ENCODE data around the gene PITRM1. TPM values are rescaled to one million over a fixed set of nuclear protein-coding genes. Genes with fewer than 3 reads are reported as not detected.

The PITRM1 gene
- total RNA-seq, 1 experiment from 2014 or later: 83.5 TPM

DNA sequence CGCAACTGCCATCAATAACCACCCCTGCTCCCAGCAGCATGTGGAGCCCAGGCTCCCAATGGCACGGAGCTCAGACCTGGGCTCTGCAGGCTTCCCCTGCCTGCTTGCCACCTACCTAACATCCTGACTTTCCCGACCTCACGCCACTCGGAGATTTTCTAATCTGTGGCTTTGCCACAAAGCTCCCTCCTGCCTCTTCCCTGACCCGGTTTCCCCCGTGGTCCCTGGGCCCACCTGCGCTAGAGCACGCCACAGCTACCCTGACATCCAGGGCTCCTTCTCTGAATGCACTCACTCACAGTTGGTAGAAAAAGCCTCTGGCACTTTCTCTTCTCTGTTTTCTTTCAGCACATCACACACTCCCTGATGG, 20.0 kb downstream of the PITRM1 start:
- intact Hi-C loops (cut with micrococcal nuclease; ENCODE audit: unreplicated experiment): no loop called here
- Histone ChIP-seq H3K27ac (ENCODE audit: low read depth, low read length, poor library complexity, severe bottlenecking) (no peak overlapping the region), H3K9me3 (ENCODE audit: low read depth, low read length, poor library complexity, severe bottlenecking) (no peaks in the 10 kb centered on the region), H3K27me3 (replicated peaks; ENCODE audit: insufficient read depth, low read depth, low read length, poor library complexity) (no peaks in the 10 kb centered on the region), H3K36me3 (ENCODE audit: insufficient read depth, low read length, poor library complexity, severe bottlenecking) (peaks cover 82% of the 10 kb centered on the region), H3K4me3 (ENCODE audit: low read depth, low read length, poor library complexity, severe bottlenecking) (no peak overlapping the region), H3K4me1 (ENCODE audit: insufficient read depth, low read length, poor library complexity, severe bottlenecking) (no peaks in the 10 kb centered on the region)
- TF ChIP-seq EZH2 (IDR thresholded peaks at IDR 0.05; ENCODE audit: borderline replicate concordance, low read depth, low read length, poor library complexity, severe bottlenecking): no peak
- TF ChIP-seq, protein P1, sequence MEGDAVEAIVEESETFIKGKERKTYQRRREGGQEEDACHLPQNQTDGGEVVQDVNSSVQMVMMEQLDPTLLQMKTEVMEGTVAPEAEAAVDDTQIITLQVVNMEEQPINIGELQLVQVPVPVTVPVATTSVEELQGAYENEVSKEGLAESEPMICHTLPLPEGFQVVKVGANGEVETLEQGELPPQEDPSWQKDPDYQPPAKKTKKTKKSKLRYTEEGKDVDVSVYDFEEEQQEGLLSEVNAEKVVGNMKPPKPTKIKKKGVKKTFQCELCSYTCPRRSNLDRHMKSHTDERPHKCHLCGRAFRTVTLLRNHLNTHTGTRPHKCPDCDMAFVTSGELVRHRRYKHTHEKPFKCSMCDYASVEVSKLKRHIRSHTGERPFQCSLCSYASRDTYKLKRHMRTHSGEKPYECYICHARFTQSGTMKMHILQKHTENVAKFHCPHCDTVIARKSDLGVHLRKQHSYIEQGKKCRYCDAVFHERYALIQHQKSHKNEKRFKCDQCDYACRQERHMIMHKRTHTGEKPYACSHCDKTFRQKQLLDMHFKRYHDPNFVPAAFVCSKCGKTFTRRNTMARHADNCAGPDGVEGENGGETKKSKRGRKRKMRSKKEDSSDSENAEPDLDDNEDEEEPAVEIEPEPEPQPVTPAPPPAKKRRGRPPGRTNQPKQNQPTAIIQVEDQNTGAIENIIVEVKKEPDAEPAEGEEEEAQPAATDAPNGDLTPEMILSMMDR (conservative IDR thresholded peaks at IDR 0.05; ENCODE audit: low read depth, low read length): no peak
- ChIA-PET POLR2A (ENCODE audit: low non-redundant PET) (no interaction called here), CTCF (interaction anchor here (0.6 kb wide), 1 partner anchor 20 kb away, joined by 7 read pairs; the partner anchor contains the start of gene PITRM1)
- no TSS peak for BruUV-seq (replicated peaks)
- no peak for DNase-seq (ENCODE audit: low spot score)

GRCh38 chr10:3151889-3152565, 20.6 kb downstream of the PITRM1 start:
- H3K4me1 ChIP-seq (ENCODE audit: insufficient read depth, low read length, poor library complexity, severe bottlenecking): no peaks in the 10 kb centered on the region
- POLR2A ChIA-PET (ENCODE audit: low non-redundant PET): no interaction called here
- no peak for DNase-seq (ENCODE audit: low spot score)
- peaks cover 82% of the 10 kb centered on the region for H3K36me3 ChIP-seq (ENCODE audit: insufficient read depth, low read length, poor library complexity, severe bottlenecking)
- H3K27ac ChIP-seq (ENCODE audit: low read depth, low read length, poor library complexity, severe bottlenecking): no peak overlapping the region
- no peak overlapping the region for H3K4me3 ChIP-seq (ENCODE audit: low read depth, low read length, poor library complexity, severe bottlenecking)
- TF ChIP-seq EZH2 (IDR thresholded peaks at IDR 0.05; ENCODE audit: borderline replicate concordance, low read depth, low read length, poor library complexity, severe bottlenecking): no peak
- TF ChIP-seq, protein P1 (conservative IDR thresholded peaks at IDR 0.05; ENCODE audit: low read depth, low read length): no peak
- CTCF ChIA-PET: interaction anchor here (0.6 kb wide), 1 partner anchor 21 kb away, joined by 7 read pairs; the partner anchor contains the start of gene PITRM1
- H3K27me3 ChIP-seq (replicated peaks; ENCODE audit: insufficient read depth, low read depth, low read length, poor library complexity): no peaks in the 10 kb centered on the region
- no peaks in the 10 kb centered on the region for H3K9me3 ChIP-seq (ENCODE audit: low read depth, low read length, poor library complexity, severe bottlenecking)
- intact Hi-C loops (cut with micrococcal nuclease; ENCODE audit: unreplicated experiment): no loop called here
- no TSS peak for BruUV-seq (replicated peaks)

DNA sequence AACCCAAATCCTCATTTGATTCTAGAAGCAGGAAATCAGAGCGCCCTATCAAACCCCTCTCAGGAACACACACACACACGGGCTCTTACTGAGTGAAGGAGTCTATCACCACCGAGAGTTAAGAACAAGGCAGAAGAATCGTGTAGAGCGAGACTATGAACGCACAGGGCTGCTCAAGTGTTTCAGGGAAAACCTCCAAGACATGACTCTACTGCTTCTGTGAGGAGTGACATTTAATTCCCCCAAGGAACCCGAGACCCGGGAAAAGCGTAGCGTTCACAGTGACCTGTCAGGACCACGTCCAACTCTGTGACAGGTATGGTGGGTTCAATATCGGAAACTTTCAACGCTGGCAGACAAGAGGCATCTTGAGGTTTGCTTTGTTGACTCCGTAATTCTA, 21.6 kb downstream of the PITRM1 start:
- CTCF ChIA-PET: no interaction called here
- Histone ChIP-seq H3K4me1 (ENCODE audit: insufficient read depth, low read length, poor library complexity, severe bottlenecking) (no peaks in the 10 kb centered on the region), H3K27me3 (replicated peaks; ENCODE audit: insufficient read depth, low read depth, low read length, poor library complexity) (no peaks in the 10 kb centered on the region), H3K36me3 (ENCODE audit: insufficient read depth, low read length, poor library complexity, severe bottlenecking) (peaks cover 81% of the 10 kb centered on the region), H3K9me3 (ENCODE audit: low read depth, low read length, poor library complexity, severe bottlenecking) (no peaks in the 10 kb centered on the region), H3K27ac (ENCODE audit: low read depth, low read length, poor library complexity, severe bottlenecking) (no peak overlapping the region), H3K4me3 (ENCODE audit: low read depth, low read length, poor library complexity, severe bottlenecking) (no peak overlapping the region)
- no TSS peak for BruUV-seq (replicated peaks)
- DNase-seq (ENCODE audit: low spot score): no peak
- TF ChIP-seq, protein P1 (conservative IDR thresholded peaks at IDR 0.05; ENCODE audit: low read depth, low read length): no peak
- no peak for TF ChIP-seq EZH2 (IDR thresholded peaks at IDR 0.05; ENCODE audit: borderline replicate concordance, low read depth, low read length, poor library complexity, severe bottlenecking)
- POLR2A ChIA-PET (ENCODE audit: low non-redundant PET): no interaction called here
- intact Hi-C loops (cut with micrococcal nuclease; ENCODE audit: unreplicated experiment): no loop called here
